SKM-1 (cell line): ENCODE data around the gene TPPP.
"Not testable (repeated sequence)": the region's sequence is repeated elsewhere in the genome, so short reads cannot be mapped to it uniquely, and the experiment has no call there.

Source experiments
- DNase-seq: peaks from one replicate; lab custom pipeline; 2025; ENCODE audit not compliant: unreplicated experiment; lab: John Stamatoyannopoulos, UW

TPPP gene

DNA sequence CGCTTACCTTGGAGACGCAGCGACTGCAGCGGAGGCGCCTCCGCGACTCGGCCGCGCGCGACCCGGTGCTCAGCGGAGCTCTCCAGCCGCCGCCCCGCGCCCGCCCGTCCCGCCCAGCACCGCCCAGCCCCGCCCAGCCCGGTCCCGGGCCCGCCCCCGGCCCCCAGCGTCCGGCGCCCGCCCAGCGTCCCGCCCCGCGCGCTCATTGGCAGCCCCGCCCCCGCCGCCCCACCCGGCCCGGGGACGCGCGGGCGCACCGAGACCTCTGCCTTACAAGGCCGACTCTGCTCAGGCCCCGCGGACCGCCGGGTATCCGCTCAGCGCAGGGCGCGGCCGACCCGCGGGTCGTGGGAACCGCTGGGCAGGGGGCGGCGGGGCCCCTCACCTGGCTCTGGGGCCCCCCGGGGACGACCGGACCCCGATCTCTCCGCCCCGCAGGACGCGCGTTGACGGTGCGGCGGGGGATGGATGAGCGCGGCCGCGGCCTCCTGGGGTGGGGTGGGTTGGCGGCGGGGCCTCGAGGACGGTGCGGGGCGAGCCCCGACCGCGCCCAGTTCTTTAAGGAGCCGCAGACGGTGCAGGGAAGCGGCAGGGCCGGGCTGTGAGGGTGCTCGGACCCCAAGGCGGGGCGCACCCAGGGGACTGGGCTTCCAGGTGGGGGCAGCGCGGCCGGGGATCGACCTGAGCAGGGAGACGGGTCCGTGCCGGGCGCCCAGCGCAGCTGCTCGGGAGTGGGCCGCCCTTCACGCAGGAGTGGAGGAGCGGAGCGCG lies at the start of gene TPPP:
Gene TPPP, minus strand, starts transcription at position 82 of the 771 bp plus-strand sequence. CDS start 15,292 bp downstream, outside the sequence.
- DNase-seq: not testable (repeated sequence)

DNA sequence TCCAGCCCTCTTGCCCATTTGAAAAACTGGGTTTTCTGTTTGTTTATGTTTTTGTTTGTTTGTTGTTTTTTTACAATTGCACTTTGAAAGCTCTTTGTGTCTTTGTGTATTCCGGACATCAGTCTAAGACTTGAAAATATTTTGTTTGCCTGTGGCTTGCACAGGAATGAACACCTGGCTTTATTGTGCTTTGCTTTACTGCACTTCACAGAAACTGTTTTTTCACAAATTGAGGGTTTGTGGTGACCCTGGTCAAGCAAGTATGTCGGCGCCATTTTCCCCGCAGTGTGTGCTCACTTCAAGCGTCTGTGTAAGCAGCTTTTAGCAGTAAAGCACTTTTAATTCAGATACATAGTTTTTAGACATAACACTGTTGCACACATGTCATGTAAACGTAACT lies 49.1 kb upstream of the TPPP start:
- not testable (repeated sequence) for DNase-seq

DNA sequence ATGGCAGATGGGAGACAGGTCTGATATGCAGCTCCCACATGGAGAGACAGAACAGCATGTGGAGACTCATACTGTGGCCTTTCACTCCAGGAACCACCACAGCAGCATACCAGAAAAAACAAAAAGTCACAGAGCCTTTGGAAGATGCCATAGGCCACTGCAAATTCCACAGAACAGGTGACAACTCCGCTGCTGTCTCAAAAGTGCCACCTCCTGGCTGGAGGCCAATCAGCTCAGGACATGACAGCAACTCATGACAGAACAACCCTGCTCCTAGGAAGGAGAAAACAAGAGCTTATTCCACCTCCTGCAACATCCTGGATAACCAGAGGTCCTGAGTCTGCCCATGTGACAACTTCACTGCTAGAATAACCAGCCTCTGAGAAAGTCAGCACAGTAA lies 41.0 kb upstream of the TPPP start:
- DNase-seq: not testable (repeated sequence)

DNA sequence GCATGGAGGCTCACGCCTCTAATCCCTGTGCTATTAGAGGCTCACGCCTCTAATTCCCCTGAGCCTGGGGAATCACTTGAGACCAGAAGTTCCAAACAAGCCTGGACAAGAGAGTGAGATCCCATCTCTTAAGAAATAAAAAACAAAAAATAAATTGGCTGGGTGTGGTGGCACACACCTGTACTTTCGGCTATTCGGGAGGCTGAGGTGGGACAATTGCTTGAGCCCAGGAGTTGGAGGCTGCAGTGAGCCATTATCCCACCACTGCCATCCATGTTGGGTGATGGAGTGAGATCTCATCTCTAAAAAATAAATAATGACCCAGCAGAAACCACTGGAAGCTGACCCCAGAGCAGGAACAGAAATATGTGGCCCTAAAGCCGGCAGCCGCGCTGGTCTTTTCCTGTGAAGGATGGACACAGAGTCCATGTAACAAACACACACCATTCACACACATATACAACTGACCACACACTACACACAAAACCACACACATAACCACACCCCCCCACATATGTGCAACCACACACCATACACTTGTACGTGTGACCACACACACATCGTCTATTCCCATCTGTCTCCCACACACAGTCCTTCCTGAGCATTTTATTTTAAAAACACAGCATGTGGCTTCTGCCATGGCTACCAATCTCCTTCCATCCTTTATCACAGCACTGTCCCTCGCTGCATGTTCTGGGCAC lies 39.8 kb upstream of the TPPP start:
- DNase-seq: not testable (repeated sequence)

DNA sequence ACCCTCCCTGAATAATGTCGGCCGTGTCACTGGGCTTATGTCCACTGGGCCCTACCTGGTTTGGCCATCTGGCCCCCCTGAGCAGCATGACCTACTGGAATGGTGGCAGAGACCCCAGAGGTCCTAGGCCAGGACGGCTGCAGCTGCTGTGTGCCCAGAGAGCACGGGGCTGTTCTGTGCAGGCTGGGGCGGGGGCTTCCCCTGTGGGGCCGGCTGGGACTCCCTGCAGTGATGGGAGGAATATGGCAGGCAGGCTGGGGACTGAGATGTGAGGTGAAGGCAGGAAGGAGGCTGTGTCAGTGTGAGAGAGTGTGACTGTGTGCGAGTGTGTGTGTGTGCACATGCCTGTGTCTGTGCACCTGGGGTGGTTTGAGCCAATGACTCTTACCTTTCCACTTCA lies 36.1 kb upstream of the TPPP start:
- not testable (repeated sequence) for DNase-seq

DNA sequence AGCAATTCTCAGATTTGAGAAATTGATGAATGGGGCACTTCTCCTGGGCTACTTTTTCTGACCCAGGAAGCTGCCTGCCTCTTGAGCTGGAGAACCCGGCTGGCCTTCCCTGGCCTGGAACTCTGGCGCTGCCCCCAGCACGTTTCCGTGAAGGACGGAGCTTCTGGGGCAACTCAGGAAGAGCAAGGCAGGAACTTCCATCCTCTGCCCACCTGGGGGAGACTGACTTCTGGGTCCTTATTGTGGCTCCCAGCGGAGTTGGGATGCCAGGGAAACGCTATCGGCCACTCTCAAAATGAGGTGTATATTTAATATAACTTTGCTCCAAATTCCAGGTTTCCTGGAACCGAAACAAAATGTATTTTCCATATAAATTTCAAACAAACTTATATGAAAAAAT lies 33.9 kb upstream of the TPPP start:
- DNase-seq: not testable (repeated sequence)

DNA sequence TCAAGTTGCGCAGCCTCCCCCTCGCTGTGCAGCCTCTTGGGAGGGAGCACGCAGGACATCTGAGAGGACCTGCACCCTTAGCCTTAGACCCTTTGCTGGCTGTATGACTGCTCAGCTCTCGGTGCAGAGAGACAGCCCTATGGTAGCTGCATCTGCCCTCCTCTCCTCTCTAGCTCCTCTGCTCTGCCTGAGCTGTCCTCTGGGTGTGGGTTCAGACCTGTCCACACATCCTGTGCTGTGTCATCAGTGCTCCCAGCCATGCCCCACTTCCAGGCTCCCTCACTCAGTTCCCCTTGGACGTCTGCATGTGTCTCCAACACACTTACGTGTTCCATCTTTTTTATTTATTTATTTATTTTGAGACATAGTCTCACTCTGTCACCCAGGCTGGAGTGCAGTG lies 30.7 kb upstream of the TPPP start:
- not testable (repeated sequence) for DNase-seq

DNA sequence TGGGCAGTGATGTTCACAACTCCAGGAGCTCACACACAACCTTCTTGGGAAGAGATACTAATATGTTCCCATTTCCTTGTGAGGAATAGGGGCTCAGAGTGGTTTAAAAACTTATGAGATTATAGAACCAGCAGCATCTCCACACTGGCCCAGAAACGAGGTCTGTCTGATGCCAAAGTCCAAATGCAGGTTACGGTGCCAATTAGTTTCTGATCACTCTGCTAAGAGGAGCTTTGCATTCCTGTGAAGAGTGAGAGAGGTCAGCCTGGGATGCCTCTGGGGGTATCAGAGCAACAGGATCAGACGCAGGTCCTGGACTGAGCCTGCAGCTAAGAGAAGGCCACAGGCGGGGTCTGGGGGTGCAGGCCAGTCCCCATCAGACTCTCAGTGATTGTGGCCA lies 30.2 kb upstream of the TPPP start:
- DNase-seq: not testable (repeated sequence)

DNA sequence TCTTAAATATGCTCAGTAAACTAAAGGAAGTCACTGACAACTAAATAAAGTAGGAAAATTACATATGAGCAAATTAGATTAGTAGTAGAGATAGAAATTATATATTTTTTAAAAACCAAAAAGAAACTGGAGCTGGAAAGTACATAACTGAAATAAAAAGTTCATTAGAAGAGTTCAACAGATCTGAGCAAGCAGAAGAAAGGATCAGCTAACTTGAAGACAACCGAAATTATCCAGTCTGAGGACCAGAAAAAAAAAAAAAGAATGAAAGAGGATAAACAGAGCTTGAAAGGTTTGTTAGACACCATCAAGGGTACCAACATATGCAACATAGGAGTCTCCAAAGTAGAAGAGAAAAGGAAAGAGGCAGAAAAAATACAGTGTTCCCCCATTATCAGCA lies 26.2 kb upstream of the TPPP start:
- not testable (repeated sequence) for DNase-seq

DNA sequence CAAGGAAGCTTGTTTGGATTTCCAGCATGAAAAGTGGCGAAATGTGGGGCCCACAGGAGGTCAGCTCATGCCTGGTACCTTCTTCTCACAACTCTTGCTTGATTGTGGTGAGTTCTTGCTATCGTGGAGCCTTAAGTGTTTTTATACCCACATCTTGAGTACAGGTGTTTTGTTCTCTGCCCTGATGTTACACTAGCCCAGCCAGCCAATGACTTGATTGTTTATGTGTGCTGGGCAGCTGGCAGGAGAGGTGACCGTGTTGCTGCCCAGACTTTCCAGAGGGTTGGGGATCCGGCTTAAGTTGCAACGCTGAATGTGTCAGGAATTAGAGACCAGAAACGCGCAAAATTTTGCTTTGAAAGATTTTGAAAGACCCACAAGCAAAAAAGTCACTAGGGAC lies 24.0 kb upstream of the TPPP start:
- no peak for DNase-seq

DNA sequence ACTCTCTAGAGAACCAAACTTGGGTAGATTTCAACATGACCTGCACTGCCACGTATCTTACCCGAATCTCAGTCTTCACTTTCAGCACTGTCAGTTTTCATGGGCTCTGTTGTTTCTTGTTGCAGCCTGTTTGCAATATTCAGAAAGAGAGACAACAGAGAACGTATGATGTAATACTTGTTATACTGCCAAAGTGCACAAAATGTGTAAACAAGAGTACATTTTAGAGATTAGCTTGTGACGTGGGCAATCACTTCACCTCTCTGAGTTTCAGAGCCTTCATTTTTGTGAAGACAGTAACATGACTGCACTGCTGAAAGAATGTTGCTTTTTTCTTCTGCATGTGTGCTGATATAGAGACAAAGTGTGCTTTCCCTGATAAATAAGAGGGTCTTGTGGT lies 23.6 kb upstream of the TPPP start:
- DNase-seq: not testable (repeated sequence)

DNA sequence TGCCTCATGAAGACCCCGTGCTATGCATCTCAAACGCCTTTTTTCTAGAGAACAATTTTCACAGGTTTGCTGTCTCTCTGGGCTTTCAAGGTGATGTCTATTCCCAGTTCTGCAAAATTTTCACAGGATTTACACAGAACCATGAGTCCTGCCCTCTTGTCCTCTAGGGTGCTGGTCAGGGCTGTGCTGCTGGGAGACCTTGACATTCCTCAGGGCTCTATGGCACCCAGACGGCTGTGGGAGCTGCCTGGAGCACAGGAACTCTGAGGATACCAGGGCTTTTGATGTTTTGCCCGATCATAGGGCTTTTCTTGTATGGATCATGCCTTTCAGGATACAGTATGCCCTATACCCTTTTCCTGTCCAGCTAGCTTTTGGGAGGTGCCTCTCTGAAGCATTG lies 22.5 kb upstream of the TPPP start:
- not testable (repeated sequence) for DNase-seq

DNA sequence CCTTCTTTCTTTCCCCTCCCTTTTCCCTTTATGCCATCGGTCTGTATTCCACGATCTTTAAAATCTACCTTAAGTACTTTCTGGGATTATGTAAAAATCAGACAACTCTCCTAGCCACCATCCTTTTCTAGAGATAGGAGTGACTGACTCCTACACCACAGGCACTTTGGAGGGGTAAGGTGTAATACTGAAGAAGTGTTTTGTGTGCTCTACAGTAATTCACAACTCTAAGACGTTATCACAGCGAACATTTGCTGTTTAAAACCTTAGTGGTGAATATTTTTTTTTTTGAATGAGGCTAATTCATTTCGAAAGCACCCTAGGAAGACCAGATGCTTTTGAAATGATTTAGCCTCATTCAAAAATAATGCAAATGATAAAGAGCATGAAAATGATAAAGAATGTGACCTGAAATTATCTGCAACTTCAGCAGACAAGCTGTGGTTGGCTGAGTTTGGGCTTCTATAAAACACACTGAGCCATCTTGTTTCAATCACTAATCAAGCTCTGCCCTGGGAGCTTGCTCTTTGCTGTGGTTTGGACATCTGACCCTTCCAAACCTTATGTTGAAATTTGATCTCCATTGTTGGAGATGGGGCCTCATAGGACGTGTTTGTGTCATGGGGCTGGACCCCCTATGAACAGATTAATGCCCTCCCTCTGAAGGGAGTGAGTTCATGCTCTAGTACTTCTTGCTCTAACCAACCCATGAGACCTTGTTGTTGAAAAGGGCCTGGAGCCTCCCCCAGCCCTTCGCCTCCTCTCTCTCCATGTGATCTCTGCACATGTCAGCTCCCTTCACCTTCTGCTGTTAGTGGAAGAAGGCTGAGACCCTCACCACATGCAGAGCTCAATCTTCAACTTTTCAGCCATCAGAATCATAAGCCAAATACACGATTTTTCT lies 21.3 kb upstream of the TPPP start:
- DNase-seq: not testable (repeated sequence)

DNA sequence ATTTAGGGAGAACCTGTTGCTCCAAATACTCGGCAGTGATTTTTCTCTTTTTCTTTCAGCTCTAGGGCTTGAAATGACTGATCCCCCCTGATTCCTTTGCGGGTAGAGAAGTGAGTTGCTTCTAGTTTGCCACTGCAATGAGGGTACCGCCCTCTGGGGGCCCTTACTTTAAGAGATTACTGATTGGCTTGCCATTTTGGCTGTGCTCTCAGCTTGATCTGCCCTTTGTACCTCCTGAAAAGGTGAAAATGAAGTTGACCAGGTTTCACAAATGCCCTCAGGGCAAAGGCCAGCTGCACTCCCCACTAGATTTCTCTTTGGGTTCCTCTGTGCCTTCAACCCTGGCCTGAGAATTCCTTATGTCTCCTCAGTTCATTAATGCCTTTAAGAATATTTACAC lies 20.5 kb upstream of the TPPP start:
- DNase-seq: not testable (repeated sequence)

DNA sequence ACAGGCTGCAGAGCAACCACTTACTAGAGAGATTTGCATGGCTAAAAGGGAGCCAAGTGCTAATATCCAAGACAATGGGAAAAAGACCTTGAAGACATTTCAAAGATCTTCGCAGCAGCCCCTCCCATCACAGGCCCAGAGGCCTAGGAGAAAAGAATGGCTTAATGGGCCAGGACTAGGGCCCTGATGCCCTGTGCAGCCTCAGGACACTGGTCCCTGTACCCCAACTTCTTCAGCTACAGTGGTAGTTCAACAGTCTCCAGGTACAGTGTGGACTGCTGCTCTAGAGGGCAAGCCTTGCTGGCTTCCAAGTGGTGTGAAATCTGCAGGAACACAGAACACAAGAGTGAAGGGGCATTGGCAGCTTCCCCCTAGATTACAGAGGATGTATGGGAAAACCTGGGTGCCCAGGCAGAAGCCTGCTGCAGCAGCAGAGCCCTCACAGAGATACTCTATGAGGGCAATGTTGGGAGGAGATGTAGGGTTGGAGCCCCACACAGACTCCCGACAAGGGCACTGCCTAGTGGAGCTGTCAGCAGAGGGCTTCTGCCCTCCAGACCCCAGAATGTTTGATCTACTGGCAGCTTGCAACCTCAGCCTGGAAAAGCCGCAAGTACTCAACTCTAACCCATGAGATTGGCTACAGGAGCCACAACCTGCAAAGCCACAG lies 15.8 kb upstream of the TPPP start:
- not testable (repeated sequence) for DNase-seq

DNA sequence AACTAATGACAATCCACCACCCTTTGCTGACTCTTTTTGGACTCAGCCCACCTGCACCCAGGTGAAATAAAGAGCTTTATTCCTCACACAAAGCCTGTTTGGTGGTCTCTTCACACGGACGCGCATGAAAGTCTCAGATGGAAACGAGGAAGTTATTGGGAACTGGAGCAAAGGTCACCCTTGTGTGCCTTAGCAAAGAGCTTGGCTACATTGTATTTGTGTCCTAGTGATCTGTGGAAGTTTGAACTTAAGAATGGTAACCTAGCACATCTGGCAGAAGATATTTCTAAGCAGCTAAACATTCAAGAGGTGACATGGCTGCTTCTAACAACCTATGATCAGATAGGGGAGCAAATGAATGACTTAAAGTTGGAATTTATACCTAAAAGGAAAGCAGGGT lies 15.2 kb upstream of the TPPP start:
- not testable (repeated sequence) for DNase-seq

DNA sequence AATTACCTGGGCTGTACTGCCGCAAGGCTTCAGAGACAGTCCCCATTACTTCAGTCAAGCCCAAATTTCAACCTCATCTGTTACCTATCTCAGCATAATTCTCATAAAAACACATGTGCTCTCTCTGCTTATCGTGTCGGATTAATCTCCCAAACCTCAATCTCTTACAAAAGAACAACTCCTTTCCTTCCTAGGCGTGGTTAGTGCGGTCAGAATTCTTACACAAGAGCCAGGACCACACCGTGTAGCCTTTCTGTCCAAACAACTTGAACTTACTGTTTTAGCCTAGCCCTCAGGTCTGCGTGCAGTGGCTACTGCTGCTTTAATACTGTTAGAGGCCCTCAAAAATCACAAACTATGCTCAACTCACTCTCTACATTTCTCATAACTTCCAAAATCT lies 13.0 kb upstream of the TPPP start:
- not testable (repeated sequence) for DNase-seq

DNA sequence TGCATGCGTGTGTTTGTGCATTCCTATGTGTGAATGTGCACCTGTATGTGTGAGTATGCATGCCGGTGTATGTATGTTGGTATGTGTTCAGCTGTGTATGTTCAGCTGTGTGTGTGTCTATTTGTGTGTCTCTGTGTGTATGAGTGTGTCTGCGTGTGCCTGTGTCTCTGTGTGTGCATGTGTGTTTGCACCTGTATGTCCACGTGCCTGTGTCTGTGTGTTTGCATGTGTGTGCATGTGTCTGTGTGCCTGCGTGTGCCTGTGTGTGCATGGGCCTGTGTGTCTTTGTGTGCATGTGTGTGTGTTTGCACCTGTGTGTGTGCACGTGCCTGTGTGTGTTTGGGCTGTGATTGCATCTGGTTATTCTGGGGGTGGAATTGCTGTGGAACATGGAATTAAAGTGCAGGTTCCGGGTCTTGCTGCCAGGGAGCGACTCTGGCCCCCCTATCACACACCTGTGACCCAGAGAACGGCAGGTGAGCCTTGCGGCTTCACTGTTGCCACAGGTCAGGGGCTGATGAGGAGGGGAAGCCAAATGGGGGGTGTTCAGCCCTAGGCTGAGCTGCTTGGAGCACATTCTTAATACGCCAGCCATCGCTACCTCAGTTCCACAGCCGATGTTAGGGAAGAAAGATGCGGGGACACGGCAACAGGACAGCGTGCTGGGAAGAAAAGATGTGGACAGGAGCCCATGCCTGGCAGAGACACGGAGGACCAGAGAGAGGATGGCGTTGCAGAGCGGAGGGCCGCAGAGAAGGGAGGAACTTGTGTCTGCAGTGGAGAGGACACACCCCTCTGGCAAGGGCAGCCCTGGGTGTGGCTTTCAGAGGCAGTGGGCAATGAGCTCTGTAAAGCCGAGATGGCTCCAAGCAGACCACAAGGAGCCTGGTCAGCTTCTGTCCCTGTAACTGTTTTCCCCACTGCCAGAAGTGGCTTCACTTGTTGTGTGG lies 3.9 kb upstream of the TPPP start:
- DNase-seq: not testable (repeated sequence)

DNA sequence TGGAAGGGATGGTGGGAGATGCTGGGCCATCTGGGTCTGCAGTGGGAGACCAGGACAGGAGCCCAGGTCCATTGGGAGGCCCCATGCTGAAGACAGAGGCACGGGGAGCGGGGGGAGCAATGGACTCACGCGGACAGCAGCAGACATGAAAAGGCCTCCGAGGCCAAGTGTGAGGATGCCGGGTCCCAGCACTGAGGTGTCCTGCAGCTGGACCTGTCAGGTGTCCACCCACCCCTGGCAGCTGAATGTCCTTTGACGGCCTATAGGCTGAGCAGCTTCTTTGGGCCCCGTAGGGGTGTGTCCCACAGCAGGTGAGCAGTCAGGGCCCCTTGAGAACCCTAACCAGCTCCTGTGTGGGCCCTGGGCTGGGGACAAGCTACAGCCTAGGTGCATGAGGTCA lies 3.0 kb upstream of the TPPP start:
- not testable (repeated sequence) for DNase-seq

DNA sequence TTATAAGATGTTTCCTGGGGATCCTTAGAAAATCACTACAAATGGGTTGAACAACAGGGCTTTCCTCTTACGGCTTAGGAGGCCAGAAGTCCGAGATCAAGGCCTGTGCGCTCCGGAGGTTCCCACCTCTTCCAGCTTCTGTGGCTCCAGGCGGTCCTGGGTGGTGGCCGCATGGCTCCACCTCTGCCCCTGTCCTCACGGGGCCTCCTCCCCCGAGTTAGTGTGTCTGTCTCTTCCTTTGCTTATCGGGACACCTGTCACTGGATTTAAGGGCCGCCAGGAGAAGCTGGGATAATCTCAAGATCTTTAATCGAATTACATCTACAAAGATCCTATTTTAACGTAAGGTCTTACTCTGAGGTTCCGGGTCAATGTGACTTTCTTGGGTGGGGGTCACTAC lies 2.3 kb upstream of the TPPP start:
- DNase-seq: not testable (repeated sequence)
